GM21515 (cell line): Measurements from ENCODE around the gene USP28.
"Not testable (repeated sequence)": the region's sequence is repeated elsewhere in the genome, so short reads cannot be mapped to it uniquely, and the experiment has no call there.

ENCODE experiments used
- ATAC-seq: cut with Tn5 transposase; IDR thresholded peaks from one replicate; pipeline ENCODE4 v1.9.1; 2021; ENCODE audit not compliant: unreplicated experiment

The USP28 gene, protein sequence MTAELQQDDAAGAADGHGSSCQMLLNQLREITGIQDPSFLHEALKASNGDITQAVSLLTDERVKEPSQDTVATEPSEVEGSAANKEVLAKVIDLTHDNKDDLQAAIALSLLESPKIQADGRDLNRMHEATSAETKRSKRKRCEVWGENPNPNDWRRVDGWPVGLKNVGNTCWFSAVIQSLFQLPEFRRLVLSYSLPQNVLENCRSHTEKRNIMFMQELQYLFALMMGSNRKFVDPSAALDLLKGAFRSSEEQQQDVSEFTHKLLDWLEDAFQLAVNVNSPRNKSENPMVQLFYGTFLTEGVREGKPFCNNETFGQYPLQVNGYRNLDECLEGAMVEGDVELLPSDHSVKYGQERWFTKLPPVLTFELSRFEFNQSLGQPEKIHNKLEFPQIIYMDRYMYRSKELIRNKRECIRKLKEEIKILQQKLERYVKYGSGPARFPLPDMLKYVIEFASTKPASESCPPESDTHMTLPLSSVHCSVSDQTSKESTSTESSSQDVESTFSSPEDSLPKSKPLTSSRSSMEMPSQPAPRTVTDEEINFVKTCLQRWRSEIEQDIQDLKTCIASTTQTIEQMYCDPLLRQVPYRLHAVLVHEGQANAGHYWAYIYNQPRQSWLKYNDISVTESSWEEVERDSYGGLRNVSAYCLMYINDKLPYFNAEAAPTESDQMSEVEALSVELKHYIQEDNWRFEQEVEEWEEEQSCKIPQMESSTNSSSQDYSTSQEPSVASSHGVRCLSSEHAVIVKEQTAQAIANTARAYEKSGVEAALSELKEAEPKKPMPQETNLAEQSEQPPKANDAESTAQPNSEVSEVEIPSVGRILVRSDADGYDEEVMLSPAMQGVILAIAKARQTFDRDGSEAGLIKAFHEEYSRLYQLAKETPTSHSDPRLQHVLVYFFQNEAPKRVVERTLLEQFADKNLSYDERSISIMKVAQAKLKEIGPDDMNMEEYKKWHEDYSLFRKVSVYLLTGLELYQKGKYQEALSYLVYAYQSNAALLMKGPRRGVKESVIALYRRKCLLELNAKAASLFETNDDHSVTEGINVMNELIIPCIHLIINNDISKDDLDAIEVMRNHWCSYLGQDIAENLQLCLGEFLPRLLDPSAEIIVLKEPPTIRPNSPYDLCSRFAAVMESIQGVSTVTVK

GRCh38 chr11:113875234-113876073 lies at the start of gene USP28:
Gene USP28, minus strand, starts transcription at chr11:113875572. Its CDS starts 71 bp downstream, at chr11:113875501.
- ATAC-seq = peak; percentile 85

DNA sequence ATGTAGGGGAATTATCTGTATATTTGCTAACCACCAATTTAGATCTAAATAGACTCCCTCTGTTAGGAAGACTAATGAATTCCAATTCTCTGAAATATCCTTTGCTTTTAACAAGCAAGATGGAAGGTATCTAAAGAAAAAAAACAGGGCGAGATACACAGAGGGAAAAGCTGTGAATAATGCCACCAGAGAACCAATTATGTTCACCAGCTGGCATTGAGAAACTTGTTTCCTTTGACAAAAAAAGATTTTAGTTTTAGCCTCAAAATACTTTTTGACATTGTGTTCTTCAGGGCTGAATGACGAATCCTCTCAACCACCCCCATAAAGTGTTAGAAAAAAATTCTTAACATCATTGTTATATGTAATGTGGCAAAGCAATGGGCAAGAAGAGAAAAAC lies 48.2 kb upstream of the USP28 start:
- no peak for ATAC-seq

- ATAC-seq = not testable (repeated sequence)
Observed at GRCh38 chr11:113911491-113911890, 36.1 kb upstream of the USP28 start.

DNA sequence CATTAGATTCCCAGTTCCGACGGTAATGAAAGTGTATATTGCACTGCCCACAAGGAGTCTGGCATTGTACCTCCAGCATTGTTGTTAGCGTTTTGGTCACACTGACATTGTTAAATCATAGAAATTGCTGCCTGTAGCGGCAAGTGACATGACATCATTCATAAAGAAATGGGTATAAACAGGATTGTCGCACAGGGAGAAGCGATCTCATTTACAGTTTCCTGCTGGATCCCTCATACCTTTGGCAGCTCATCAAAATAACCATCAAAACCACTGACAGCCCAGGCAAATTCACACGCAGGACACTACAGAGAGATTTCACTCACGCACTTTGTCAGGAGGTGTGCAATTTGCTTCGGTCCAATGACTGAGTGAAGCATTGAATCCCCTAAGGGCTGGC lies 32.7 kb upstream of the USP28 start:
- ATAC-seq = no peak

DNA sequence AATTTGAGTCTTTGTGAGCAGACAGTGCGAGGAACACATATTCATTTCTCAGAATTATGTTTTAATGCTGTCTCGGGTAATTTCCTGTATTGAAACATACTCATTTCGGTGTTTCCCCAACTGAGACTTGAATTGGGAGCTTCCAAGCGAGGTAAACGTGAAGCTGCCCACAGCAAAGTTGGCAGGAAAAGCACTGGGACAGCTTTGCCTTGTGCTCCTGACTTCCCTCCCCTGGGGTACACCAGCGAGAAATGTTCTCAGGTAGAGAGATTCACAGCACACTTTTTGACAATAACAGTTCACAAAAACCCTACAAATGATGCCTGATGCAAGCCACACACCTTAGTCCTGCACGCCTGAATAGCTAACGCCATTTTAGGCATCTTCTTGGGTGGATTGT lies 32.3 kb upstream of the USP28 start:
- ATAC-seq = no peak

- no peak for ATAC-seq
Observed at GRCh38 chr11:113907152-113907551, 31.8 kb upstream of the USP28 start.

DNA sequence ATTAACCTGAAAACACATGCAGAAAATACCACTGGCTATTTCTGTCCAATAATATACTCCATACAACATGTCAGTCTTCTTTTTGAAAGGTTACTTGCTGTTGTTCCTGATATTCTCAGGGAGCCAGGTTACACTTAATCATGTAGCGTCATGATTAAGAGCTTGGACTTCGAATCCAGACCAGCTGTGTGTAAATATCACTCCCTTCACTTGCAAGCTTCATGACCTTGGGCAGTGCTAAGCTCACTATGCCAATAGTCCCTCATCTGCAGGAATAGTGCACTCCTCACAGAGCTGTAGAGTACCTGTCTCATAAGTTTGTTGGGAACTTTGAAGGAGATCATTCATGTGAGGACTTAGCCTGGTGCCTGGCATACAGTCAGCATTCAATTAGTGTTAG lies 31.1 kb upstream of the USP28 start:
- ATAC-seq = no peak

DNA sequence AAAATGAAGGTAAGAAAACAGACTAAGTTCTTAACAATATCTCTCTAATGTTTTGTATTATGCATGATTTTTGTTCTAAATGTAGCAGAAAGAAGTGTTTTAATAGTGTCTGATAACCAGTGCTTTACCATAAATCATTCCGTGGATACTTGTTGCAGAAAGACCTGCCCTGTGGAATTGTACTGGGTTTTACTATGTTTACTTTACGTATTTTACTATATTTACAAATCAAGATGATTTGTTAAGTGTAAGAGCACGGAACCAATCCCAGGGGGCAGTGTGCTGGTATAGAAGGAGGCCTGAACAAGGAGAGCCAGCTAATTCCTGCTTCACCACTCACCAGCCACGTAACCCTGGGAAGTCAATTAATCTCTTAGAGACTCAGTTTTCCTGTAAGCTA lies 30.7 kb upstream of the USP28 start:
- ATAC-seq = no peak

DNA sequence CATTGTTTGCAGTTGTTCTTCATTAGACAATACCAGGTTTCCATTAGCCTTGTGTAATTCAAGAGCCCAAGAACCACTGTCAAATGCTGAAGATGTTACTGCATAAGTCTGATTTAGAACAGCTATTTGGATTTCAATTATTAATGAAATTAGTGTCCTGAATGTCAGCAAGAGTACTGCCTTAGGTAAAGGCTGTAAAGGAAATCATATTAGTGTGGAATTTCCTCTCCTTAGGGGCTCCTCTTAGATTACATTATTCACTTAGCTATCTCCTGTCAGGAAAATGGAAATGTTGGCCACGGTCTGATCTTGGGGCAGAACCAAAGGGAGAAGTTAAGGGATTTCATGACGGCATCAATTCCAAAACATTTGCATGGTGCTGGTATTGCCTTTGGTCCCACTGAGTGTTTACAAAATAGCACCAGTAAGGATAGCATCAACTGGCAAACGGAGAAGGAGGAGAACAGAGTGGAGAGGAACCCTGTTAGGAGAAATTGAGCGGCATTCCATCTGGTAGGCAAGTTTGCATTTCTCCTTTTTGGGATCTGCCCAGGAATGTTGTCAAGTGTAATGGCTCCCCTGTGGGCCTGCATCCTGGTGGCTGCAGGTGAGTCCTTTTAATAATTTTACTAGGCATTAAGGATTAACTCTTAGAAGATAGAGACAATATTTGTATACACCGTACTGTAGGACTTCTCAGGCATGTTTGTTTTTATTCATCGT lies 29.2 kb upstream of the USP28 start, which contains the start of gene HTR3B:
Gene HTR3B (plus strand): TSS at position 418 of the 723 bp plus-strand sequence. CDS start 138 bp downstream, at position 556.
- no peak for ATAC-seq

DNA sequence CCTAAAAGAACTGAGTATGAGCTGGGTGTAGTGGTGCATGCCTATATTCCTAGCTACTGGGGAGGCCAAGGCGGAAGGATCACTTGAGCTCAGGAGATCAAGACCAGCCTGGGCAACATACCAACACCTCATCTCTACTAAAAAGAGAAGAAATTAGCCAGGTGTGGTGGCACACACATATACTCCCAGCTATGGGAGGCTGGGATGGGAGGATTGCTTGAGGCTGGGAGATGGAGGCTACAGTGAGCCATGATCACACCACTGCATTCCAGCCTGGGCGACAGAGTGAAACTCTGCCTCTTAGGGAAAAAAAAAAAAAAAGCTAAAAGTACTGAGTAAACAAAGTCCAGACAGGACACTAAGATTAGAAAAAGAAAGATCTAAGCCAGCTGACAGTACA lies 25.8 kb upstream of the USP28 start:
- ATAC-seq = no peak

GRCh38 chr11:113896156-113896879 lies 20.9 kb upstream of the USP28 start:
- ATAC-seq = peak; percentile 52

DNA sequence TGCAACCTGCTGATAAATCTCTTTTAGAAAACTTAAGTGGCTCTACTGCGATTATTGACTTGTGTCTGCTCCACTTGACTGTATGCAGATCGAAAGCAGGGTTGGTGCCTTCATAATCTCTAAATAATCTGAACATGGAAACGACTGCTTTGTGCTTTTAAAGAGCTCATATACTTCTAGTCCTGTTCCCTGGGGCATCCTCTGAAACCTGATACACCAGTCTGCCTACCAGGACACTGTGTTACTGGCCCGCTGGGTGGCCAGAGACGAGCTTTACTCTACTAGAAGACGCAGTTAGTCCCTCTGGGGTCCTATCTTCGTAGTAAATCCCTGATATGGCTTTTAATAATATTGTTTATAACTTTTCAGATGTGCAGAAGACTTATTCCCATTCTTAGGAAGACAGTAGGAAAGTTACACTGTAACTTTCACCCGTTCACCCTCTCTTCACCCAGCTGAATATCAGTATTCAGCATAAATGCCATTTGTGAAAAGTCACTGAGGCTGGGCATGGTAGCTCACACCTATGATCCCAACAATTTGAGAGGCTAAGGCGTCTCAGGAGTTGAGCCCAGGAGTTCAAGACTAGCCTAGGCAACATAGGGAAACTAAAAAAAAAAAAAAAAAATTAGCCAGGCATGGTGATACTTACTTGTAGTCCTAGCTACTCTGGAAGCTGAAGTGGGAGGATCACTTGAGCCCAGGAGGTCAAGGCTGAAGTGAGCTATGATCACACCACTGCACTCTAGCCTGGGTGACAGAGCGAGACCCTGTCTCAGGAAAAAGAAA lies 20.2 kb upstream of the USP28 start:
- no peak for ATAC-seq

GRCh38 chr11:113894421-113894996 lies 19.1 kb upstream of the USP28 start:
- peak; percentile 78 for ATAC-seq

GRCh38 chr11:113888848-113889247 lies 13.5 kb upstream of the USP28 start:
- ATAC-seq = no peak

- ATAC-seq = no peak
Observed at GRCh38 chr11:113885897-113886296, 10.5 kb upstream of the USP28 start.

- ATAC-seq = no peak
Observed at GRCh38 chr11:113884361-113884836, 9.0 kb upstream of the USP28 start.

DNA sequence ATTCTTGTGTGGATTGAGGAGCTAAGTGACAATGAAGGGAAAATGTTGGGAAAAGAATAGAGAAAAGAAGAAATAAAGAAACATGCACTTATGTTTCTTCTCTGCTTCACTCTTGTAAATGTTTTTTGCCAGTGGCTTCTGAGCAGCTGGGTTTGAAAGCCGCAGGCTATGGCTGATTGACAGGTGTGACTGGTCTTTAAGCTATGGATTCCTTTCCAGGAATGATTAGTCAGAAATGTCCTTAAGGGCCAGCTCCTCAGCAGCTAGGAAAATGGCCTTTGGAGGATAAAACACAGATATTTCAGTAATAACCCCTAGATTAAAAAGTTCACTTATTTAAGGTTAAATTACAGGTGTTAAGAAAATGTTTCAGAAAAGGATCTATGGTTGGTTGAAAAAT lies 6.5 kb upstream of the USP28 start:
- no peak for ATAC-seq

GRCh38 chr11:113880971-113881370 lies 5.6 kb upstream of the USP28 start:
- ATAC-seq = no peak
